IPS-18c (cell line): Measurements from ENCODE around the gene KIAA0825.
"Not testable (repeated sequence)": the region's sequence is repeated elsewhere in the genome, so short reads cannot be mapped to it uniquely, and the experiment has no call there.

ENCODE experiments used
- H3K4me3 ChIP-seq: 2 replicates; pipeline ENCODE4 v1.7.0; 2013; ENCODE audit warnings: low read depth, mild to moderate bottlenecking, low read length, moderate library complexity; ENCODE audit not compliant: insufficient read depth
- H3K9me3 ChIP-seq: one replicate; pipeline ENCODE4 v1.6.1; 2013; ENCODE audit warnings: mild to moderate bottlenecking, low read length, moderate library complexity; ENCODE audit not compliant: control insufficient read depth, insufficient read depth

The KIAA0825 gene

GRCh38 chr5:94367900-94368299 is 250.5 kb downstream of the KIAA0825 start:
- Histone ChIP-seq H3K9me3 (no peaks in the 10 kb centered on the region), H3K4me3 (no peak overlapping the region)

- Histone ChIP-seq H3K9me3 (no peaks in the 10 kb centered on the region), H3K4me3 (no peak overlapping the region)
Measured at GRCh38 chr5:94366811-94367210, 251.6 kb downstream of the KIAA0825 start.

DNA sequence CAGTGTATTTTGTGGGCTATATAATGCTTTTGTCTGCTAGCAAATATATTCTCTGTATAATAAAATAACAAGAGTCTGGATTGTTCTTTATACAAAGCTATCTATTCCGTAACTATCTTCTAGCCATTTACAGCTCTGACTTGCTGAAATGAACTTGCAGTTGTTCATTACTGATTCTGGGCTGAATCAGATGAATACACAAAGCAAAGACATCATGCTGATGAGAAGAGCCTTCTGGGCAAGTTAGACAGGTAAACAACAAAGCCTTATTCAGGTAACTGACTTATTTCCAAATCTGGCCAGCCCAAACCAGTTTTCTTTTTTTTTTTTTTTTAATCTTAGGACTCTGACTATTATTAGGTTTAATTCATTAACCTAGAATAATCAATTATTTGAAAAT is 255.5 kb downstream of the KIAA0825 start:
- Histone ChIP-seq H3K9me3 (no peaks in the 10 kb centered on the region), H3K4me3 (no peak overlapping the region)

GRCh38 chr5:94361832-94362796 is 256.3 kb downstream of the KIAA0825 start:
- peak overlapping the region; percentile 60 for H3K4me3 ChIP-seq
- H3K9me3 ChIP-seq = no peaks in the 10 kb centered on the region

DNA sequence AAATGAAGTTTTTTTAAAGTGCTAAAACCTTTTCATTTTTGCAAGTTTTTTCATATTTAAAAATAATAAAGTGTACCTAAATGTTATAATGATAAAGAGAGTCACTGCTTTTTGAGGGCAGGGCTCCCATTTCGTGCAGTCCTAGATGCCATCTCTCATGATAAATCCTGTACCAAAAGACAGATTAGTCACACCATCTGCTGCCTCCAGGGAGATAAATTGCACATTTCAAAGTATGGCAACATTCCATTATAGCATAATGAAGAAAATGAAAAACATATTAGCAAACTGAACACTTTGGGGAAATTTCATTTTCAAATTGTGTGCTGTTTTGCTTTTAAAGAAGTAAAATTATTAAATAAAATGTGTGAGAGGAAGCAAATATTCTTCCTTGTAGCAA is 257.2 kb downstream of the KIAA0825 start:
- no peaks in the 10 kb centered on the region for H3K9me3 ChIP-seq
- peak overlapping the region; percentile 44 for H3K4me3 ChIP-seq

GRCh38 chr5:94360382-94361130 is 257.8 kb downstream of the KIAA0825 start:
- Histone ChIP-seq H3K9me3 (no peaks in the 10 kb centered on the region), H3K4me3 (peak overlapping the region; percentile 44)

GRCh38 chr5:94359880-94360279 is 258.5 kb downstream of the KIAA0825 start:
- peak overlapping the region; percentile 44 for H3K4me3 ChIP-seq
- H3K9me3 ChIP-seq = no peaks in the 10 kb centered on the region

DNA sequence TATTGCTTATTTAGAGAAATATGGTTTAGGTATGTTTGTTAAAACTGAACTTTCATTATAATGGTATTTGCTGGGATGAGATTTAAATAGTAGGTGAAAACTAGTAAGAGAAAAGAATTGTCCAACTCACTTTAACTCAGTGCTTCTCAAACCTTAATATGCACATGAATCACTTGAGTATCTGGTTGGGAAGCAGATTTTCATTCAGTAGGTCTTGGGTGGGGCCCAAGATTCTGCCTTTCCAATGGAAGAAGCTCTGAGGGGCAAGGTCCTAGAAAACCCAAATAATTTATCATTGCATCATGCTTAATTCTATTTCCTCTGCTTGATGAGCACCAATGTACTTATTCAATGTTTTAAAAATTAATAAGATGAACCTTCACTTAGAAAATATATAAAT is 262.6 kb downstream of the KIAA0825 start:
- Histone ChIP-seq H3K4me3 (no peak overlapping the region), H3K9me3 (no peaks in the 10 kb centered on the region)

DNA sequence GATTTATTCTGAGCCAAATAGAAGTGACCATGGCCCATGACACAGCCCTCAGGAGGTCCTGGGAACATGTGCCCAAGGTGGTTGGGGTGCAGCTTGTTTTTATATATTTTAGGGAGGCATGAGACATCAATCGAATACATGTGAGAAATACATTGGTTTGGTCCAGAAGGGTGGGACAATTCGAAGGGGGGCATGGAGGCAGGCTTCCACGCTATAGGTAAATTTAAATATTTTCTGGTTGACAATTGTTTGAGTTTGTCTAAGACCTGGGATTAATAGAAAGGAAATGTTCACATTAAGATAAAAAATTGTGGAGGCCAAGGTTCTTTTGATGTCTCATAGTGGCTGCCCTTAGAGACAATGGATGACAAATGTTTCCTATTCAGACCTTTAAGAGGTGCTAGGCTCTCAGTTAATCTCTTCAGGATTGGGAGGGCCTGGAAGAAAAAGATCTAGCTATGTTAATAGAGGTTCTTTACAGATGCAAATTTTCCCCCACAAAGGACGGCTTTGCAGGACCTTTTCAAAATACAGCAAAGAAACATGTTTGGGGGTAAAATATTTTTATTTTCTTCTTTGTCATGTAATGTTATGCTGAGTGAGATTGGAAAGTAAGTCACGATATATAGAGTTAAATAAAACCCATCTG is 263.4 kb downstream of the KIAA0825 start:
- H3K9me3 ChIP-seq, H3K4me3 ChIP-seq: not testable (repeated sequence)

DNA sequence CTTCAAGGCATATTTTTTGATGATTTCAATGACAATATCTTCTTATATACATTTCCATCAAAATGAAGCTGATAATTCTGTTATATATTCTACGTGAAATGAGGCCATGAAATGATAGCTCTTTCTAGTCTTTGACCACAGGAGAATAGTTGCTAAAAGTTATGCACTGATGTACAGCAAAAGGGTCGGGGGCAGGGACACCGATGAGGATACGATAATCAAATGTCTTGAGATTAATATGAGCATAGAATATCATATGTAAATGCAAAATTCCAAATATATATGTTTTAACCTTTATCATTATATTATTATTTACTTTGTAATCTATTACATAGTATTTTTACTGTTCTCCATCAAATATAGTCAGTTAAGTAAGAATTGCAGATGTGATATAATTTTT is 264.8 kb downstream of the KIAA0825 start:
- no peak overlapping the region for H3K4me3 ChIP-seq
- no peaks in the 10 kb centered on the region for H3K9me3 ChIP-seq

DNA sequence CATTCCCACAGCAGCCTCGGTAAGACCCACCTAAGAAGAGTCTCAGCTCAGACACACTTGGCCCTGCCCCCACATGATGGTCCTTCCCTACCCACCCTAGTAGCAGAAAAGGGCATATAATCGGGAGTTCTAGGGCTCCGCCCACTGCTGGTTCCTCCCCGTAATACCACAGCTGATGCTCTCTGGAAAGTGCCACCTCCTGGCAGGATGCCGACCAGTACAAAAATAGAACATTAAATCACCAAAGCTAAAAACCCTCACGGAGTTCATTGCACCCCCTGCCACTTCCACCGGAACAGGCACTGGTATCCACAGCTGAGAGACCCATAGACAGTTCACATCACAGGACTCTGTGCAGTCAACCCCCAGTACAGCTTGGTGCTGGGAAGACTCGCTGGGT is 271.3 kb downstream of the KIAA0825 start:
- Histone ChIP-seq H3K4me3 (no peak overlapping the region), H3K9me3 (peaks cover 3% of the 10 kb centered on the region)

DNA sequence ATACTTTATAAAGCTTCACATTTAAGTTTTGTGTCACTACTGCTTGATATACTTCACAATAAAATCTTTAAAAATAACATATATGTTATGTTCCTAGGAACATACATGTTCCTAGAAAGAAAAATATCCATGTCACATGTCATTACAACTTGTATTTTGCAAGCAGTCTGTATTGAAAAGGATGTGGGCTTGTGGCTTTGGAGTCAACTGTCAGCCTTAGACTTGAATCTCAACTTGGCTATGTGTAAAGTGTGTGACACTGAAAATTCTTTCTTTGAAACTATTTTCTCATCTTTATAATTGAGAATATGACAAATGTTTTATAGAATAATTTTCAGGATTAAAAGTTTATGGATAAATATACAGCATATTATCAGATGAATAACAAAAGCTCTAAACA is 273.1 kb downstream of the KIAA0825 start:
- H3K4me3 ChIP-seq = no peak overlapping the region
- H3K9me3 ChIP-seq = peaks cover 3% of the 10 kb centered on the region

- H3K4me3 ChIP-seq = no peak overlapping the region
- no peaks in the 10 kb centered on the region for H3K9me3 ChIP-seq
Measured at GRCh38 chr5:94337617-94338016, 280.8 kb downstream of the KIAA0825 start.

- Histone ChIP-seq H3K9me3 (no peaks in the 10 kb centered on the region), H3K4me3 (no peak overlapping the region)
Measured at GRCh38 chr5:94335936-94336335, 282.5 kb downstream of the KIAA0825 start.

DNA sequence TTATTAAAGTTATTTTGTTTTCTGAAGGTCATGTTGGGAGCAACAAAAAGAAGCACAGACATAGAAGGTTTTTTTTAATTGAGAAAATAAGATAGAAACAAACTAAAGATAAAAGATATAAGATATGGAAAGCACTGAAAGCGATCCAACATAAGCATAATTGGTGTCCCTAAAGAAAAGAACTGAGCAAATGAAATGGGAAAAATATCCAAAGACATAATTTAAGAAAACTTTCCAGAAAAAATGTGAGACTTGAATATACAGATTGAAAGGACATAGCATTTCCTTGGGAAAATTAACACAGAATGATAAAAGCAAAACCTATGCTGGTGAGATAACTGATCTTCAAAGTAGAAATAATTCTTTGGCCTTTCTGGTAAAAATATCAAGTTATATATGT is 289.3 kb downstream of the KIAA0825 start:
- H3K4me3 ChIP-seq = no peak overlapping the region
- H3K9me3 ChIP-seq = peaks cover 3% of the 10 kb centered on the region

GRCh38 chr5:94326586-94326985 is 291.8 kb downstream of the KIAA0825 start:
- peaks cover 3% of the 10 kb centered on the region for H3K9me3 ChIP-seq

DNA sequence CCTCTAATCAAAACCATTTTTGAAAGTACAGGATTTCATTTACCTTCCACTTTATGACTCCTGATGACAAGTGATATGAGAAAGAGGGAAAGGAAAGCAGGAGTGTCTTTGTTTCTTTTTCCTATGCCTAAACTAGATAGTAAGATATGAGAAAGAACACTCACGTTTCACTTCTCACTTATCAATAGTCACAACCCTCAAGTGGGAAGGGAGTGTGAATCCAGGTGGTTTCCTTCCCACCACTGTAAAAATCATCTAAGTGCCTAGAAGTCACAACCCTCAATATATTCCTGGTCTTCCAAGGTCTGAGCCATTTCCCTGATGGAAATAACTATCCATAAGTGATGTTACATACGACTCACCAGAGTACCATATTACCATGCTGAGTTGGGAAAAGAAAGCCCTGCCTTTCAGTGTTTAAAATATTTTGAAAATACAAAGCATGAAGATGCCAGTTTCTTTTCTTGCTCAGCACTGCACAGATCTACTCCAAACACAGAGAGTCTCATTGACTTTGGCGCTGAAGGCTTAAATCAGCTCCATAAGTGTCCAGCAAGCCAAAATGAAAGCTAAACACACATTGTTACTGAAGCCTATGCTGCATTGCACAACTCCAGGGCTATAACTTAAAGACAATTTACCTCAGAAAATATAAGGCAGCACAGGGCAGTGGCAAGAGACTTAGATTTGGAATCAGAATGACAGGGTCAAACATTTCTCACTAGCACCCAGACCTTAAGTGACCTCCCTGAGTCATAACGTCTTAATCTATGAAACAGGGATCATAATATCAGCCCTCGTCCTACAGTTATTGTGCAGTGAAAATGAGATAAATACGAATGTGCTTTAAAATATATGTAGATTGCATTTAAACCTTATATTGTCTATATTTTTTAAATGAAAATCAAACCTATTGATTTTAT is 301.2 kb downstream of the KIAA0825 start:
- H3K4me3 ChIP-seq = no peak overlapping the region

More at GRCh38 chr5:94326586-94326985, 291.8 kb downstream of the KIAA0825 start:
- no peak overlapping the region for H3K4me3 ChIP-seq

More for the DNA sequence above, 301.2 kb downstream of the KIAA0825 start:
- H3K9me3 ChIP-seq = no peaks in the 10 kb centered on the region
